Astrocyte of the cerebellum (primary cell): Measurements from ENCODE around the gene HEXA.
"Not testable (repeated sequence)": the region's sequence is repeated elsewhere in the genome, so short reads cannot be mapped to it uniquely, and the experiment has no call there.

Experiments
- DNase-seq: peaks from one replicate; pipeline ENCODE4 v3.0.0-alpha.2; 2011; ENCODE audit warnings: low read depth
- H3K4me3 ChIP-seq: 2 replicates; pipeline ENCODE4 v1.5.1; 2011; ENCODE audit warnings: mild to moderate bottlenecking, low read depth, low read length, moderate library complexity
- in situ Hi-C: cut with HindIII; loops from 2 replicates; pipeline ENCODE4 v1.10.0; 2017; ENCODE audit warnings: low sequenced_read_pairs
- TF ChIP-seq, protein P1 (sequence below): IDR thresholded peaks from 2 replicates; pipeline ENCODE4 v1.5.1; 2012; ENCODE audit warnings: low read length, low read depth, moderate library complexity, mild to moderate bottlenecking; ENCODE audit errors: missing control alignments

HEXA gene

GRCh38 chr15:72375846-72376581 lies at the start of gene HEXA:
HEXA (minus strand) TSS chr15:72376014; CDS start chr15:72375972, 42 bp downstream.
- in situ Hi-C loops, result no loop called here
- peak; percentile 87 for DNase-seq
- peak within 1 kb of the TSS; percentile 98 for H3K4me3 ChIP-seq
- TF ChIP-seq, protein P1, sequence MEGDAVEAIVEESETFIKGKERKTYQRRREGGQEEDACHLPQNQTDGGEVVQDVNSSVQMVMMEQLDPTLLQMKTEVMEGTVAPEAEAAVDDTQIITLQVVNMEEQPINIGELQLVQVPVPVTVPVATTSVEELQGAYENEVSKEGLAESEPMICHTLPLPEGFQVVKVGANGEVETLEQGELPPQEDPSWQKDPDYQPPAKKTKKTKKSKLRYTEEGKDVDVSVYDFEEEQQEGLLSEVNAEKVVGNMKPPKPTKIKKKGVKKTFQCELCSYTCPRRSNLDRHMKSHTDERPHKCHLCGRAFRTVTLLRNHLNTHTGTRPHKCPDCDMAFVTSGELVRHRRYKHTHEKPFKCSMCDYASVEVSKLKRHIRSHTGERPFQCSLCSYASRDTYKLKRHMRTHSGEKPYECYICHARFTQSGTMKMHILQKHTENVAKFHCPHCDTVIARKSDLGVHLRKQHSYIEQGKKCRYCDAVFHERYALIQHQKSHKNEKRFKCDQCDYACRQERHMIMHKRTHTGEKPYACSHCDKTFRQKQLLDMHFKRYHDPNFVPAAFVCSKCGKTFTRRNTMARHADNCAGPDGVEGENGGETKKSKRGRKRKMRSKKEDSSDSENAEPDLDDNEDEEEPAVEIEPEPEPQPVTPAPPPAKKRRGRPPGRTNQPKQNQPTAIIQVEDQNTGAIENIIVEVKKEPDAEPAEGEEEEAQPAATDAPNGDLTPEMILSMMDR, result no peak

GRCh38 chr15:72423256-72423655 lies 47.4 kb upstream of the HEXA start:
- H3K4me3 ChIP-seq, result no peak overlapping the region
- DNase-seq, result no peak
- TF ChIP-seq, protein P1, result no peak
- in situ Hi-C loops, result no loop called here

GRCh38 chr15:72421484-72421883 lies 45.7 kb upstream of the HEXA start:
- TF ChIP-seq, protein P1, result no peak
- in situ Hi-C loops, result no loop called here
- no peak for DNase-seq
- H3K4me3 ChIP-seq, result no peak overlapping the region

GRCh38 chr15:72420576-72420975 lies 44.8 kb upstream of the HEXA start:
- in situ Hi-C loops, result no loop called here
- DNase-seq, result no peak
- no peak overlapping the region for H3K4me3 ChIP-seq
- TF ChIP-seq, protein P1, result no peak

DNA sequence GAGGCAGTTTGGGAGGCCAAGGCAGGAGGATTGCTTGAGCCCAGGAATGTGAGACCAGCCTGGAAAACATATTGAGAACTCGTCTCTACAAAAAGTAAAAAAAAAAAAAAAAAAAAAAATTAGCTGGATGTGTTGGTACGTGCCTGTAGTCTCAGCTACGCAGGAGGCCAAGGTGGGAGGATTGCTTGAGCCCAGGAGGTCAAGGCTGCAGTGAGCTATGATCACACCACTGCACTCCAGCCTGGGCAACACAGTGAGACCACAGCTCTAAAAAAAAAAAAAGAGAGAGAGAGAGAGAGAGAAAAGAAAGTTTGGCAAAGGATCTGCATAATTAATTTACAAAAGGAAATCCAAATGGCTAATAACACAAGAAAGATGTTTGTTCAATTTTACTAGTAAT lies 44.0 kb upstream of the HEXA start:
- in situ Hi-C loops, DNase-seq, H3K4me3 ChIP-seq: not testable (repeated sequence)

- TF ChIP-seq, protein P1, result no peak
- in situ Hi-C loops, result no loop called here
- no peak overlapping the region for H3K4me3 ChIP-seq
- DNase-seq, result no peak
Measured at GRCh38 chr15:72415304-72415703, 39.5 kb upstream of the HEXA start.

- DNase-seq, in situ Hi-C loops, H3K4me3 ChIP-seq: not testable (repeated sequence)
Measured at GRCh38 chr15:72413337-72413736, 37.5 kb upstream of the HEXA start.
